GM18868 (cell line): ENCODE measurements around the gene DOCK3.
"Not testable (repeated sequence)": the region's sequence is repeated elsewhere in the genome, so short reads cannot be mapped to it uniquely, and the experiment has no call there.

ENCODE experiments used
- ATAC-seq: cut with Tn5 transposase; IDR thresholded peaks from one replicate; pipeline ENCODE4 v1.9.1; 2021; ENCODE audit warnings: mild to moderate bottlenecking, moderate library complexity; ENCODE audit not compliant: unreplicated experiment

The DOCK3 gene

GRCh38 chr3:50972029-50972428 lies 297.3 kb downstream of the DOCK3 start:
- ATAC-seq, result no peak

- not testable (repeated sequence) for ATAC-seq
Measured at GRCh38 chr3:50978586-50978985, 303.9 kb downstream of the DOCK3 start.

GRCh38 chr3:50978991-50979667 lies 304.4 kb downstream of the DOCK3 start:
- ATAC-seq, result no peak

- ATAC-seq, result no peak
Measured at GRCh38 chr3:50982540-50983325, 308.0 kb downstream of the DOCK3 start.

GRCh38 chr3:50983887-50984286 lies 309.2 kb downstream of the DOCK3 start:
- ATAC-seq, result no peak

GRCh38 chr3:50985893-50986292 lies 311.2 kb downstream of the DOCK3 start:
- ATAC-seq, result no peak

GRCh38 chr3:50986726-50987125 lies 312.0 kb downstream of the DOCK3 start:
- ATAC-seq, result no peak

GRCh38 chr3:50994537-50994936 lies 319.8 kb downstream of the DOCK3 start:
- ATAC-seq, result no peak

- ATAC-seq, result no peak
Measured at GRCh38 chr3:50995085-50995824, 320.5 kb downstream of the DOCK3 start.

- no peak for ATAC-seq
Measured at GRCh38 chr3:51002495-51002894, 327.8 kb downstream of the DOCK3 start.

- no peak for ATAC-seq
Measured at GRCh38 chr3:51004235-51004634, 329.5 kb downstream of the DOCK3 start.

GRCh38 chr3:51024121-51024520 lies 349.4 kb downstream of the DOCK3 start:
- no peak for ATAC-seq

GRCh38 chr3:51024765-51025632 lies 350.3 kb downstream of the DOCK3 start:
- ATAC-seq, result no peak

- ATAC-seq, result no peak
Measured at GRCh38 chr3:51031666-51032065, 356.9 kb downstream of the DOCK3 start.

- no peak for ATAC-seq
Measured at GRCh38 chr3:51035630-51036029, 360.9 kb downstream of the DOCK3 start.

GRCh38 chr3:51044982-51045381 lies 370.3 kb downstream of the DOCK3 start:
- ATAC-seq, result no peak

GRCh38 chr3:51052562-51052961 lies 377.8 kb downstream of the DOCK3 start:
- ATAC-seq, result no peak

GRCh38 chr3:51057121-51057520 lies 382.4 kb downstream of the DOCK3 start:
- no peak for ATAC-seq

- ATAC-seq, result no peak
Measured at GRCh38 chr3:51063053-51063452, 388.3 kb downstream of the DOCK3 start.

- ATAC-seq, result no peak
Measured at GRCh38 chr3:51075221-51075775, 400.6 kb downstream of the DOCK3 start.
